Immature natural killer cell (primary cell): Measurements from ENCODE around the gene CHAD. TPM values are rescaled to one million over a fixed set of nuclear protein-coding genes. Genes with fewer than 3 reads are reported as not detected.
"Not testable (repeated sequence)": the region's sequence is repeated elsewhere in the genome, so short reads cannot be mapped to it uniquely, and the experiment has no call there.

Experiments
- DNase-seq, 3 donors: peaks; one replicate each; pipeline ENCODE4 v3.0.0; 2022; ENCODE audit warnings: mixed read lengths in 1 of 3
- H3K27ac Mint-ChIP-seq, 6 donors: one replicate each; pipeline ENCODE4 v1.8.0; 2020; ENCODE audit warnings: mixed read lengths in 6 of 6, mild to moderate bottlenecking in 5 of 6, inconsistent platforms in 4 of 6, moderate library complexity in 3 of 6
- H3K27me3 Mint-ChIP-seq, 3 donors: one replicate each; pipeline ENCODE4 v1.8.0; 2020 to 2021; ENCODE audit warnings: low read depth in 3 of 3, mild to moderate bottlenecking in 3 of 3, mixed read lengths in 3 of 3, moderate library complexity in 3 of 3, inconsistent platforms in 1 of 3
- H3K36me3 Mint-ChIP-seq, 3 donors: one replicate each; pipeline ENCODE4 v1.8.0; 2020; ENCODE audit warnings: mixed read lengths in 3 of 3, inconsistent platforms in 2 of 3, mild to moderate bottlenecking in 2 of 3
- H3K4me1 Mint-ChIP-seq, 2 donors: one replicate each; pipeline ENCODE4 v1.8.0; 2020; ENCODE audit warnings: inconsistent platforms in 2 of 2, mild to moderate bottlenecking in 2 of 2, mixed read lengths in 2 of 2, moderate library complexity in 1 of 2
- H3K4me3 Mint-ChIP-seq, 5 donors: one replicate each; pipeline ENCODE4 v1.8.0; 2020; ENCODE audit warnings: mild to moderate bottlenecking in 5 of 5, mixed read lengths in 5 of 5, inconsistent platforms in 3 of 5, moderate library complexity in 3 of 5
- H3K9me3 Mint-ChIP-seq, 6 donors: one replicate each; pipeline ENCODE4 v1.8.0; 2020; ENCODE audit warnings: mild to moderate bottlenecking in 6 of 6, mixed read lengths in 6 of 6, inconsistent platforms in 4 of 6, moderate library complexity in 3 of 6
- polyA plus RNA-seq, 3 donors: library from polyadenylated mRNA; unstranded; fragments of 300-500 nt; fragmentation: Illumina TruSeq; gene quantifications; one replicate each; pipeline ENCODE4 v1.2.3, GENCODE V29; 2021

The CHAD gene
- polyA plus RNA-seq, 3 donors from 2014 or later: not detected

- H3K36me3 Mint-ChIP-seq, H3K9me3 Mint-ChIP-seq, DNase-seq, H3K4me3 Mint-ChIP-seq: not testable (repeated sequence)
- peaks cover 21 to 25% of the 10 kb centered on the region in 2 donors for H3K4me1 Mint-ChIP-seq
- peak overlapping the region in 1 of 6 donors; percentile 61 for H3K27ac Mint-ChIP-seq
- H3K27me3 Mint-ChIP-seq: peaks cover under 1 to 12% (median 4%) of the 10 kb centered on the region in 3 donors
Measured at GRCh38 chr17:50475775-50476544, 7.3 kb upstream of the CHAD start.

DNA sequence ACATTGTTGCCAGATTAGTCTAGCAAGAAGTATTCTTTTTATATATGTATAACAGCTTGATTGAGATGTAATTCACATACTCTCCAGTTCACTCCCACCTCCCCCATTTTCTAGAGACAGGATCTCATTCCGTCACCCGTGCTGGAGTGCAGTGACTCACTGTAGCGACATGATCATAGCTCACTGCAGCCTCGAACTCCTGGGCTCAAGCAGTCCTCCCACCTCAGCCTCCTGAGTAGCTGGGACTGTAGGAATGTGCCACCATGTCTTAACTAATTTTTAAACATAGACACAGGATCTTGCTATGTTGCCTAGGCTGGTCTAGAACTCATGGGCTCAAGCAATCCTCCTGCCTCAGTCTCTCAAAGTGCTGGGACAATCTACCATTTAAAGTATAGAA lies 6.7 kb upstream of the CHAD start:
- H3K27me3 Mint-ChIP-seq: peaks cover 4 to 12% (median 5%) of the 10 kb centered on the region in 3 donors
- peaks cover 0 to 1% (median 0%) of the 10 kb centered on the region in 6 donors for H3K9me3 Mint-ChIP-seq
- H3K36me3 Mint-ChIP-seq: peaks cover 0 to 11% (median 9%) of the 10 kb centered on the region in 3 donors
- H3K4me3 Mint-ChIP-seq: no peak overlapping the region
- no peak for DNase-seq
- H3K27ac Mint-ChIP-seq: peak overlapping the region in 1 of 6 donors; percentile 61
- peaks cover 18 to 21% of the 10 kb centered on the region in 2 donors for H3K4me1 Mint-ChIP-seq

- H3K27ac Mint-ChIP-seq: no peak overlapping the region
- no peak overlapping the region for H3K4me3 Mint-ChIP-seq
- DNase-seq: no peak
- H3K36me3 Mint-ChIP-seq: peaks cover 0 to 11% (median 9%) of the 10 kb centered on the region in 3 donors
- H3K4me1 Mint-ChIP-seq: peaks cover 10 to 12% of the 10 kb centered on the region in 2 donors
- H3K9me3 Mint-ChIP-seq: peaks cover 0 to 1% (median 0%) of the 10 kb centered on the region in 6 donors
- H3K27me3 Mint-ChIP-seq: peaks cover 4 to 13% (median 9%) of the 10 kb centered on the region in 3 donors
Measured at GRCh38 chr17:50474523-50474922, 5.8 kb upstream of the CHAD start.

DNA sequence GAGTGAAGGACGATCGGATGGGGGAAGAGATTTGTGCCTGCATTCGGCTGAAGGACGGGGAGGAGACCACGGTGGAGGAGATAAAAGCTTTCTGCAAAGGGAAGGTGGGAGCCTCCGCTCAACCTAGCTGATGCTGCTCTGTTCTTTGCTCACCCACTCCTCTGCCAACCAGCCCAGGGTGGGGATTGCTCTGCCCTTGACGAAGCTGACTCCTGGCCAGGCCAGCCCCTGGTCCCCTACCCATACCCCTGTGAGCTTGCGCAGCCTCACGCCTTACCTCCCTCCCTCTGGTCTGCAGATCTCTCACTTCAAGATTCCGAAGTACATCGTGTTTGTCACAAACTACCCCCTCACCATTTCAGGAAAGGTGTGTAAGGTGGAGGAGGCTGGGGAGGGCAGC lies 5.2 kb upstream of the CHAD start:
- H3K9me3 Mint-ChIP-seq: peaks cover 0 to 1% (median 0%) of the 10 kb centered on the region in 6 donors
- H3K27ac Mint-ChIP-seq: no peak overlapping the region
- peaks cover 6 to 7% of the 10 kb centered on the region in 2 donors for H3K4me1 Mint-ChIP-seq
- DNase-seq: no peak
- peaks cover 0 to 11% (median 9%) of the 10 kb centered on the region in 3 donors for H3K36me3 Mint-ChIP-seq
- H3K4me3 Mint-ChIP-seq: no peak overlapping the region
- H3K27me3 Mint-ChIP-seq: peaks cover 4 to 8% (median 8%) of the 10 kb centered on the region in 3 donors

GRCh38 chr17:50472761-50473161 lies 4.1 kb upstream of the CHAD start:
- not testable (repeated sequence) for H3K27me3 Mint-ChIP-seq, H3K4me1 Mint-ChIP-seq, H3K27ac Mint-ChIP-seq, H3K4me3 Mint-ChIP-seq, H3K9me3 Mint-ChIP-seq, DNase-seq
- H3K36me3 Mint-ChIP-seq: peaks cover 0 to 11% (median 9%) of the 10 kb centered on the region in 3 donors

- no peak for DNase-seq
- H3K27ac Mint-ChIP-seq: no peak overlapping the region
- H3K4me3 Mint-ChIP-seq: no peak overlapping the region
Measured at GRCh38 chr17:50472286-50472685, 3.6 kb upstream of the CHAD start.

DNA sequence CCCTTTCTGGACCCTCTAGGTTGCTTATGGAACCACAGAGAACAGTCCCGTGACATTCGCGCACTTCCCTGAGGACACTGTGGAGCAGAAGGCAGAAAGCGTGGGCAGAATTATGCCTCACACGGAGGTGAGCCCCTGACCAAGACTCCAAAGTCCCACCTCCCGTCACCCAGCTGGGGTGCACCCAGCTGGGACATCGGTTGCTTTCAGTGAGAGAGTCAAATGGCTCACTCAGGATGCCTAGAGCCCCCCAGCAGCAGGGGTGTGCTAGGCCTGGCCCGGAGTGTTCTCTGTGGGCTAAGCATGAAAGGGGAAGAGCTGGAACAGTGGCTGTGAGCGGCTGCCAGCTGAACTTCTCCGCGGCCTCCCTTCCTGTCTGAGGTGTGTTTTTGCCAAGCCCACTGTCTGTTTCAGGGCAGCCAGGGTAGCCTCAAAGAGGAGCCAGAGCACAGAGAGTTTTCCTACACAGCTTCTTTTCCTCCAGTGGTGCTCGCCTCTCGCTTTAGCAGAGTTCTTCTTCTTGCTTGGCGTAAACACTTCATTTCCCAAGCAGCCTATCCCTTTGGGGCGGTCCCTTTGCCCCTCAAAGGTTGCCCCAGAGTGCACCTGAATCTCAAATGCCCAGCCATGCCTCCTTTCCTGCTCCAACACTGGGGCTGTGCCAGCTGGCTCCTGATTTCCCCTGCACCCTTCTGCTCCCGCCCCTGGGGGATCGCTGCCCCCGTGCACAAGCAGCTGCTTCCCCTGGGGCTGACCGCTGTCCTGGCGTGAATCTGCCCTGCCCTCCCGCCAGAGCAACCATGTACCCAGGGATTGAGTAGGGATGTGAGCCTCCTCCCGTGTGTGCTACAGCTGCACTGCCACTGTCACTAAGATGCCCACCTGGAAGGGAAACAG lies 2.6 kb upstream of the CHAD start:
- Mint-ChIP-seq H3K4me1 (peaks cover 6 to 12% of the 10 kb centered on the region in 2 donors), H3K4me3 (peak overlapping the region in 1 of 5 donors; percentile 20), H3K9me3 (peaks cover 0 to 2% (median 0%) of the 10 kb centered on the region in 6 donors), H3K27ac (peak overlapping the region in 1 of 6 donors; percentile 67), H3K27me3 (peaks cover 4 to 8% (median 8%) of the 10 kb centered on the region in 3 donors), H3K36me3 (peaks cover 0 to 11% (median 9%) of the 10 kb centered on the region in 3 donors)
- no peak for DNase-seq

More at GRCh38 chr17:50472286-50472685, 3.6 kb upstream of the CHAD start:
- Mint-ChIP-seq H3K4me1 (peaks cover 6 to 12% of the 10 kb centered on the region in 2 donors), H3K27me3 (peaks cover 4 to 8% (median 8%) of the 10 kb centered on the region in 3 donors), H3K36me3 (peaks cover 0 to 11% (median 9%) of the 10 kb centered on the region in 3 donors), H3K9me3 (no peaks in the 10 kb centered on the region)

GRCh38 chr17:50470426-50470825 lies 1.7 kb upstream of the CHAD start:
- Mint-ChIP-seq H3K36me3 (peaks cover 0 to 11% (median 9%) of the 10 kb centered on the region in 3 donors), H3K4me3 (no peak overlapping the region), H3K27me3 (peaks cover 4 to 10% (median 8%) of the 10 kb centered on the region in 3 donors), H3K4me1 (peaks cover 6 to 12% of the 10 kb centered on the region in 2 donors), H3K27ac (no peak overlapping the region), H3K9me3 (peaks cover 0 to 2% (median 0%) of the 10 kb centered on the region in 6 donors)
- no peak for DNase-seq

GRCh38 chr17:50469671-50470305 lies 1.1 kb upstream of the CHAD start:
- H3K4me3 Mint-ChIP-seq: no peak overlapping the region
- peaks cover 0 to 2% (median 0%) of the 10 kb centered on the region in 6 donors for H3K9me3 Mint-ChIP-seq
- DNase-seq: no peak
- peaks cover 4 to 10% (median 8%) of the 10 kb centered on the region in 3 donors for H3K27me3 Mint-ChIP-seq
- H3K36me3 Mint-ChIP-seq: peaks cover 0 to 11% (median 9%) of the 10 kb centered on the region in 3 donors
- H3K4me1 Mint-ChIP-seq: peaks cover 6 to 12% of the 10 kb centered on the region in 2 donors
- H3K27ac Mint-ChIP-seq: no peak overlapping the region

- Mint-ChIP-seq H3K27ac (no peak overlapping the region), H3K36me3 (peaks cover 0 to 11% (median 9%) of the 10 kb centered on the region in 3 donors), H3K9me3 (peaks cover 0 to 2% (median 0%) of the 10 kb centered on the region in 6 donors), H3K4me1 (peaks cover 6 to 12% of the 10 kb centered on the region in 2 donors), H3K27me3 (peaks cover 4 to 10% (median 8%) of the 10 kb centered on the region in 3 donors), H3K4me3 (no peak overlapping the region)
- no peak for DNase-seq
Measured at GRCh38 chr17:50469208-50469605, 527 bp upstream of the CHAD start.

DNA sequence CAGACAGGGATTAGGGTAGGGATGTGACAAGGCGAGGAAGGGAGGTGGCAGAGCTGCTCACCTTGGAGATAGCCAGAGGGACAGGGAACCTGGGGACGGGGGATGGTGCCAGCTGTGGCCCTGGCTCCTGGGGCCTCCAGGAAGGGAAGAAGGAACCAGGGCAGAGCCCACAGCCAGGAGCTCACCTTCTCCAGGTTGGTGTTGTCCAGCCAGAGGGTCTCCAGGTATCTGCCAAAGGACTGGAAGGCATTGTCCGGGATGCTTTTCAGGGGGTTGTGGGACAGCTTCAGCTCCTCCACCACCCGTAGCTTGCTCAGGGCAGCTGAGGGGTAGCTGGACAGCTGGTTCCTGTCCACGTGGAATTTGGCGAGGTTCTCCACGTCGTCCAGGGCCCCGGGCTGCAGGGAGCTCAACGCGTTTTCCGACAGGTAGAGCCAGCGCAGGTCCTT lies 801 bp downstream of the CHAD start:
- H3K4me1 Mint-ChIP-seq: peaks cover 6 to 12% of the 10 kb centered on the region in 2 donors
- H3K27me3 Mint-ChIP-seq: peaks cover 4 to 10% (median 8%) of the 10 kb centered on the region in 3 donors
- H3K27ac Mint-ChIP-seq: no peak overlapping the region
- peak overlapping the region in 1 of 5 donors; percentile 64 for H3K4me3 Mint-ChIP-seq
- peaks cover 0 to 2% (median 0%) of the 10 kb centered on the region in 6 donors for H3K9me3 Mint-ChIP-seq
- H3K36me3 Mint-ChIP-seq: peaks cover 0 to 4% (median under 1%) of the 10 kb centered on the region in 3 donors
- DNase-seq: no peak

GRCh38 chr17:50467114-50467854 lies 1.4 kb downstream of the CHAD start:
- peak overlapping the region in 2 of 5 donors; percentile 3 to 7 for H3K4me3 Mint-ChIP-seq

More at GRCh38 chr17:50467114-50467854, 1.4 kb downstream of the CHAD start:
- H3K27ac Mint-ChIP-seq: no peak overlapping the region
- no peak for DNase-seq
- H3K4me1 Mint-ChIP-seq: peaks cover 6 to 12% of the 10 kb centered on the region in 2 donors
- H3K27me3 Mint-ChIP-seq: peaks cover 4 to 8% (median 8%) of the 10 kb centered on the region in 3 donors
- H3K36me3 Mint-ChIP-seq: peaks cover 0 to 4% (median 0%) of the 10 kb centered on the region in 3 donors
- peaks cover 0 to 2% (median 0%) of the 10 kb centered on the region in 6 donors for H3K9me3 Mint-ChIP-seq
